ENCODE measurements around the gene KDM8.
"Not testable (repeated sequence)": the region's sequence is repeated elsewhere in the genome, so short reads cannot be mapped to it uniquely, and the experiment has no call there.

KDM8 gene

GRCh38 chr16:27245276-27246172 is 42.2 kb downstream of the KDM8 start:
- no peak for DNase-seq

GRCh38 chr16:27246439-27246838 is 43.1 kb downstream of the KDM8 start:
- no peak for DNase-seq

DNA sequence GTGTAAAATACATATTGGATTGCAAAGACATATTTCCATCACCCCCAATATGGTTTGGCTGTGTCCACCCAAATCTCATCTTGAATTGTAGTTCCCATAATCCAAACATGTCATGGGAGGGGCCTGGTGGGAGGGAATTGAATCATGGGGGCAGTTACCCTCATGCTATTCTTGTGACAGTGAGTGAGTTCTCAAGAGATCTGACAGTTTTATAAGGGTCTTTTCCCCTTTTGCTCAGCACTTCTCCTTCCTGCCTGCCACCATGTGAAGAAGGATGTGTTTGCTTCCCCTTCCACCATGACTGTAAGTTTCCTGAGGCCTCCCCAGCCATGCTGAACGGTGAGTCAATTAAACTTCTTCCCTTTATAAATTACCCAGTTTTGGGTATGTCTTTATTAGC is 43.8 kb downstream of the KDM8 start:
- DNase-seq = not testable (repeated sequence)

DNA sequence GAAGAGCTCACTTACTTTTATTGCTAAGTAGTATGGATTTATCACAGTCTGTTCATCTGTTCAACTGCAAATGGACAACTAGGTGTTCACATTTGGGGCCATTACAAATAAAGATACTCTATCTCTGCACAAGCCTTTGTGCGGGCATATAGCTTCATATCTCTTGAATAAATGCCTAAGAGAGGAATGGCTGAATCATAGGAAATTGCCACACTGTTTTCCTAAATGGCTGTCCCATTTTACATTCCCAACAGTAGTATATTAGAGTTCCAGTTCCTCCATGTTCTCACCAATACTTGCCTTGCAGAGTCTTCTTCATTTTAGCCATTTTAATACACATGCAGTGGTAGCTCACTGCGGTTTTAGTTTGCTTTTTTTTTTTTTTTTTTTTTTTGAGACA is 44.7 kb downstream of the KDM8 start:
- DNase-seq = no peak

DNA sequence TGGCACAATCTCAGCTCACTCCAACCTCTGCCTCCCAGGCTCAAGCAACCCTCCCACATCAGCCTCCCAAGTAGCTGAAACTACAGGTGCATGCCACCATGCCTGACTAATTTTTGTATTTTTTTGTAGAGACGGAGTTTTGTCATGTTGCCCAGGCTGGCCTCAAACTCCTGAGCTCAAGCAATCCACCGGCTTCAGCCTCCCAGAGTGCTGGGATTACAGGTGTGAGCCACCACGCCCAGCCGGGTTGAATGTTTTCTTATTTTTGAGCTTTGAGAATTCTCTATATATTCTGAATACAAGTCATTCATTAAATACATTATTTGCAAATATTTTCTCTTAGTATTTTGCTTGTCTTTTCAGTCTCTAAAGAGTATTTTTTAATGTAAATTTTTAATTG is 45.6 kb downstream of the KDM8 start:
- not testable (repeated sequence) for DNase-seq

- no peak for DNase-seq
Measured at GRCh38 chr16:27251541-27252205, 48.3 kb downstream of the KDM8 start.

DNA sequence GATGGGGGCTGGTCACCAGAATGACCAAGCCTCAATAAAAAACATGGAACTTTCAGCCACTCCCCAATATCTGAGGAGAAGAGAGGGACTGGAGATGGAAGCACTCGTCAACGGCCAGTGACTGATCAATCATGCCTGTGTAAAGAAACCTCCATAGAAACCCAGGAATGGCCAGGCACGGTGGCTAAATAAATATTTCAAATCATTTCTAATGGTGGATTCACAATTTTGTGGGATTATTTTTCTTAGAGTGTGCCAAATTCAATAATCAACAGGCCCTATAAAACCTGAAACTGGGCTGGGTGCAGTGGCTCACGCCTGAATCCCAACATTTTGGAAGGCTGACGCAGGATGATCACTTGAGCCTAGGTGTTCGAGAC is 48.9 kb downstream of the KDM8 start:
- DNase-seq = no peak

GRCh38 chr16:27253526-27253930 is 50.2 kb downstream of the KDM8 start:
- DNase-seq = no peak

DNA sequence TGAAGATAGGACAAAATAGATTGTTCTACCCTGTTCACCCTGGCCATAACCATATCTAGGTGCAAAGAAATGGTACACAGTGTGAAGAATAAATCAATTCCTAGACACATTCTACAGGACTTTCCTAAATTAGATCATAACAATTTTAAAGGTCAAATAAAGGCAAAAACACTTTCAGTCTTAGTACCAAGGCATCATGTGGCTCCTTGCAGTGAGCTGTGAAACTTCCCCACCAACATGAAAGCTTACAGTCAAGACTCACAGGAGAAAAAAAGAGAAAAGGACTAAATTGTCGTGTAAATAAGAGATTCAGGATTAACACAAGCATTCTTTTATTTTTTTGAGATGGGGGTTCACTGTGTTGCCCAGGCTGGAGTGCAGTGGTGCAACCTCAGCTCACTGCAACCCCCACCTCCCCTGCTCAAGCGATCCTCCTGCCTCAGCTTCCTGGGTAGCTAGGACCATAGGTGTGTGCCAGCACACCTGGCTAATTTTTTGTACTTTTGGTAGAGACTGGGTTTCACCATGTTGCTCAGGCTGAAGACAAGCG is 51.0 kb downstream of the KDM8 start:
- no peak for DNase-seq

GRCh38 chr16:27256861-27257260 is 53.5 kb downstream of the KDM8 start:
- DNase-seq = no peak

GRCh38 chr16:27257271-27257670 is 53.9 kb downstream of the KDM8 start:
- DNase-seq = no peak

DNA sequence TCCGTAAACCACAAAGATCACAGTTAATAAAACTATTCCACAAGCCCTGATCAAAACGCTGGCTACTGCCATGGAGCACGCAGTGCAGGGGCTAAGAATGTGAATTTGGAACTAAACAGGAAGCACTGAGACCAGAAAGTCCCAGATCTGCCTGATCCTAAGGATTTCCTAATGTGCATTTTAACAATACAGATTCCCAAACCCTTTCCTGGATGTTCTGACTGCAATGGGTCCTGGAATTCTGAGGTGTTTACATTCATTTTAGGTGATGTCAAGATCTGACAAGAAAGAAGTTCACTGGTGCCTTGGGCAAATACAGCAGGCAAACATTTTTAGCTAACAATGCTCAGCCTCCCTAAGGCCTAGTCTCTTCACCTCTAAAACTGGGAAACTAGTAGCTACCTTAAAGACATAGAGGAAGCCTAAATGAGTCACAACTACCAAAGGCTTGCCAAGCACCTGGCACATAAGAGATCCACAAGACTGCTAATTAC is 55.0 kb downstream of the KDM8 start:
- DNase-seq = no peak

DNA sequence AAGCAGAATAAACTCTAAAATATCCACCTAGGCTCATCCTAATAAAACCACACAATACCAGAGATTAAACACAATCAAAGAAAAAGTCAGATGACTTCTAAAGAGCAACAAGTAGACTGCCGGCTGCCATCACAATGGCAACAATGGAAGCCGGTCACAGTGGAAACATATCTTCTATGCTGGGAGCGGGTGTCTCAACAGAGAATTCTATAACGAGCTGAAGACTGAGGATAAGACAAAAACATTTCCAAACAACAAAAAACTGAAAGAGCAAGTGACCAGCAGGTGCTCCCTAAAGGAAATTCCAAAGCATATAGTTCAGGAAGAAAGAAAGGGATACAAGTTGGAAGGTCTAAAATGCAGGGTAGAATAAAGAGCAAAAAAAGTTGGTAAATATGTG is 56.4 kb downstream of the KDM8 start:
- no peak for DNase-seq

DNA sequence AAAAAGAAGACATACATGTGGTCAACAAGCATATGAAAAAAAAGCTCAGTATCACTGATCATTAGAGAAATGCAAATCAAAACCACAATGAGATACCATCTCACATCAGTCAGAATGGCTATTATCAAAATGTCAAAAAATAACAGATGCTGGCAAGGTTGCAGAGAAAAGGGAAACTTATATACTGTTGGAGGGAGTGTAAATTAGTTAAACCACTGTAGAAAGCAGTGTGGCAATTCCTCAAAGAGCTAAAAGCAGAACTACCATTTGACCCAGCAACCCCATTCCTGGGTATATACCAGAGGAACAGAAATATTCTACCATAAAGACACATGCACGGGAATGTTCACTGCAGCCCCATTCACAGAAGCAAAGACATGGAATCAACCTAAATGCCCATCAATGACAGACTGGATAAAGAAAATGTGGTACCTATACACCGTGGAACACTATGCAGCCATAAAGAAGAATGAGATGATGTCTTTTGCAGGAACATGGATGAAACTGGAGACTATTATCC is 59.6 kb downstream of the KDM8 start:
- DNase-seq = not testable (repeated sequence)

GRCh38 chr16:27264151-27264550 is 60.8 kb downstream of the KDM8 start:
- DNase-seq = no peak

GRCh38 chr16:27265982-27266381 is 62.7 kb downstream of the KDM8 start:
- DNase-seq = no peak

DNA sequence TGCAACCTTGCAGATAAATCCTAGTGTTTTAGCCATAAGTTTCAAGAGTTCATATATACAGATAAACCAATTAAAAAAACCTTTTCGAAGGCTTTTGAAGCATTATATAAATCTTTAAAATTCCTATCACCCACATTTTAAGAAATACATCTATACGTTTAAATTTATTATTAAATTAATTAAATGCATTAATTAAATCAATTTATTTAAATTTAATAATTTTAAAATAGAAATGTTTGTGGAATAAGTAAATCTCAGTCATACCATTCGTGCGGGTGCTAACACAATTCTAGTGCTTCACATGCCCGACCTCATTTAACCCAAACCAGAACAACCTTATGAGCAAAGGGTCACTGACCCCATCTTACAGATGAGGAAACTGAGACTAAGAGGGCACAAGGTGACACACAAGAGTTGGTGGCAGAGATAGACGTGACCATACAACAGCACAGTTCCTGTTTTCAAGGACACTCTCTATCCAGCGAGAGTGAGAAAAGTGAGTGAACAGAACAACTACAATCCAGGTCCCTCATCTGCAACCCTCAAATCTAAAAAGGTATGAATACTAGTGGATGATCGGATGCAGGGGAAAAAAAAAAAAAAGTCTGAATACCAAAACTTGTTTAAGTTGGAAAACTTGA is 63.8 kb downstream of the KDM8 start:
- DNase-seq = no peak

- peak; percentile 96 for DNase-seq
Measured at GRCh38 chr16:27268376-27269299, 65.3 kb downstream of the KDM8 start, which contains the start of gene NSMCE1. NSMCE1 (minus strand) TSS chr16:27268772; CDS start chr16:27257570, 11,202 bp downstream.

DNA sequence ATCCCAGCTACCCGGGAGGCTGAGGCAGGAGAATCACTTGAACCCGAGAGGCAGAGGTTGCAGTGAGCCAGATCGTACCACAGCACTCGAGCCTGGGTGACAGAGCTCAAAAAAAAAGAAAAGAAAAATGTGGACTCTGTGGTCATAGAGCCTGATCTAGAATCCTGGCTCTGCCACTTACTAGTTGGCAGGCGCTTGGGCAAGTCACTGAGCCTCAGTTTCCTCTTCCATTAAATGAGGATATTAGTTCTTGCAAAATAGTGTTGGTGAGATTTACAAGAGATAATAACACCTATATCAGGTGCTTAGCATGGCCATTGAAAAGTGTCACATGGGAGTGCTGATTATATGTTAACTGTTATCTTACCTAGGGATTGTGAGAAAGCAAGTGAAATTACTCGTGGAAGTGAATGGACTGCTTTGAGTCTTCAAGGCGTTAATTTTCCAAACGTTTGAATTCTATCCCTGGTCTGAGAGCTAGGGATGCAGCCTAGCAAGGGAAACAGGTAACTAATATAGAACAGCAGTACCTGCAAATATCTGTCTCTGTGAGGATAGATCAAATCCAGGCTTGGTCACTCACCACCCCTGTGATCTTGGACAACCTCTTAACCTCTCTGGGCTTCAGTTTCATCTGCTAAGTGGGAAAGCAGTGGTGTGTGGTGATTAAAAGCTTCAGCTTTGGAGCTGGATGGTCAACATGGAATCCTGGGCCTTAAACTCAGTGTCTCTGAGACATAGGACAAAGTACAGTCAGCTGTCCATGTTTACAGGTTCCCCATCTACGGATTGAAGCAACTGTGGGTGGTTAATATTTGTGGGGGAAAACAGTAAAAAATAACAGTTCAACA is 66.2 kb downstream of the KDM8 start:
- DNase-seq = no peak

DNA sequence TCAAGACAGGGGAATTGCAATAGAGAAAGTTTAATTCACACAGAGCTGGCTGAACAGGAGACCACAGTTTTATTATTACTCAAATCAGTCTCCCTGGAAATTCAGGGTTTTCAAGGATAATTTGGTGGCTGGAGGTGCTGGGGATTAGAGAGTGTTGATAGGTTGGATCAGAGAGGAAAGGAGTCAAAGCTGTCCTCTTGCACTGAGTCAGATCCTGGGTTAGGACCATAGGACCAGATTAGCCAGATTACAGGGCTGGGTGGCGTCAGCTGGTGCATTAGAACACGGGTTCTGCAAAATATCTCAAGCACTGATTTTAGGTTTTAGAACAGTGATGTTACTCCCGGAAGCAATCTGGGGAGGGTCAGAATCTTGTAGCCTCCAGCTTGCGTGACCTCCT is 67.0 kb downstream of the KDM8 start:
- DNase-seq = no peak

Measured in CD4-positive, alpha-beta T cell treated with Interleukin-21 for 1 hour (primary cell).